HCT116 (cell line): Measurements from ENCODE around the gene PRR4. TPM values are rescaled to one million over a fixed set of nuclear protein-coding genes. Genes with fewer than 3 reads are reported as not detected.

Source experiments
- ATAC-seq: fragments of 200-7000 bp; cut with Tn5 transposase; 2 replicates; pipeline ENCODE4 v1.9.1; 2020; ENCODE audit warnings: mild to moderate bottlenecking, moderate library complexity
- BruUV-seq: library from RNA; stranded (reverse); fragments of 400-500 nt; replicated peaks from 2 replicates; lab custom pipeline; 2021; lab: Mats Ljungman, UMichigan
- CTCF ChIA-PET: fragments of 300-600 bp; sonication (Branson Sonifier 250); formaldehyde crosslinking; loops from one replicate; lab custom pipeline; 2021; ENCODE audit warnings: antibody characterized with exemption; lab: Charles Lee
- POLR2A ChIA-PET: fragments of 300-600, 350-600 bp; sonication (Branson Sonifier 250); formaldehyde crosslinking; loops from one replicate; lab custom pipeline; 2021; ENCODE audit warnings: antibody characterized with exemption; lab: Charles Lee
- RAD21 ChIA-PET, 2 experiments: fragments of 300-600 bp; sonication (Branson Sonifier 250); formaldehyde crosslinking; loops; one replicate each; lab custom pipeline; 2023; ENCODE audit warnings: low total read pairs in 2 of 2; ENCODE audit not compliant: uncharacterized antibody in 2 of 2, unreplicated experiment in 2 of 2, low non-redundant PET in 1 of 2; lab: Charles Lee
- DNase-seq: peaks from one replicate; pipeline ENCODE4 v3.0.0-alpha.2; 2010; ENCODE audit warnings: low read depth, low spot score
- H2AFZ ChIP-seq: fragments of 200-600 bp; shearing (Covaris generic), sonication (generic); 2 replicates; pipeline ENCODE4 v1.6.1; 2017; ENCODE audit warnings: low read depth, mixed run types, mixed read lengths, antibody characterized with exemption, low read length; ENCODE audit not compliant: poor library complexity, severe bottlenecking
- H3K27ac ChIP-seq: 2 replicates; pipeline ENCODE4 v1.5.1; 2012; ENCODE audit warnings: low read depth, low read length
- H3K27me3 ChIP-seq: fragments of 200-600 bp; sonication (generic); 2 replicates; pipeline ENCODE4 v1.6.1; 2016; ENCODE audit warnings: mixed run types, low read length, mixed read lengths; ENCODE audit not compliant: insufficient read depth
- H3K36me3 ChIP-seq, 2 experiments: fragments of 200-500 bp in 1 of 2; fragments of 200-600 bp in 1 of 2; sonication (Bioruptor generic) in 1 of 2; sonication (generic) in 1 of 2; 2 replicates each; pipeline versions ENCODE4 v1.5.1 to v1.6.1; 2014 to 2016; ENCODE audit warnings: low read length in 2 of 2, inconsistent platforms in 1 of 2, mixed read lengths in 1 of 2, mixed run types in 1 of 2; ENCODE audit not compliant: insufficient read depth in 2 of 2, control insufficient read depth in 1 of 2
- H3K4me1 ChIP-seq, 2 experiments: fragments of 200-600 bp in 1 of 2; sonication (generic) in 1 of 2; 2 replicates each; pipeline versions ENCODE4 v1.5.1 to v1.6.1; 2012 to 2017; ENCODE audit warnings: low read length in 2 of 2, inconsistent platforms in 1 of 2, mild to moderate bottlenecking in 1 of 2, mixed read lengths in 1 of 2, mixed run types in 1 of 2, moderate library complexity in 1 of 2; ENCODE audit not compliant: insufficient read depth in 2 of 2, control insufficient read depth in 1 of 2
- H3K4me2 ChIP-seq: fragments of 200-600 bp; sonication (generic); 2 replicates; pipeline ENCODE4 v1.6.1; 2017; ENCODE audit warnings: mixed run types, low read length, mixed read lengths
- H3K4me3 ChIP-seq, 2 experiments: fragments of 200-600 bp in 1 of 2; sonication (generic) in 1 of 2; replicated peaks in 1 of 2; 2 replicates each; pipeline ENCODE4 v1.5.1; 2011 to 2016; ENCODE audit warnings: low read length in 2 of 2, control low read depth in 1 of 2, low read depth in 1 of 2, mild to moderate bottlenecking in 1 of 2, mixed read lengths in 1 of 2, mixed run types in 1 of 2
- H3K79me2 ChIP-seq: fragments of 200-600 bp; sonication (generic); 2 replicates; pipeline ENCODE4 v1.6.1; 2017; ENCODE audit warnings: mild to moderate bottlenecking, mixed run types, low read length, moderate library complexity, mixed read lengths; ENCODE audit not compliant: insufficient read depth
- H3K9ac ChIP-seq: fragments of 200-600 bp; sonication (generic); 2 replicates; pipeline ENCODE4 v1.6.1; 2016; ENCODE audit warnings: low read length, mixed read lengths
- H3K9me2 ChIP-seq: fragments of 200-600 bp; sonication (generic), shearing (Covaris generic); 2 replicates; pipeline ENCODE4 v1.6.1; 2017; ENCODE audit warnings: mixed run types, mild to moderate bottlenecking, moderate library complexity; ENCODE audit not compliant: insufficient read depth
- H3K9me3 ChIP-seq, 2 experiments: fragments of 200-500 bp in 1 of 2; fragments of 200-600 bp in 1 of 2; sonication (Bioruptor generic) in 1 of 2; sonication (generic) in 1 of 2; 2 replicates each; pipeline ENCODE4 v1.6.1; 2014 to 2017; ENCODE audit warnings: low read length in 2 of 2, mixed read lengths in 2 of 2, inconsistent platforms in 1 of 2, low read depth in 1 of 2, mild to moderate bottlenecking in 1 of 2, mixed run types in 1 of 2, moderate library complexity in 1 of 2; ENCODE audit not compliant: control insufficient read depth in 1 of 2, insufficient read depth in 1 of 2
- H4K20me1 ChIP-seq: fragments of 200-600 bp; sonication (generic), shearing (Covaris generic); 2 replicates; pipeline ENCODE4 v1.6.1; 2017; ENCODE audit warnings: mixed run types, mild to moderate bottlenecking, moderate library complexity; ENCODE audit not compliant: insufficient read depth
- CBX3 ChIP-seq: IDR thresholded peaks from 2 replicates; pipeline ENCODE4 v1.6.1; 2012; ENCODE audit warnings: low read depth
- EGR1 ChIP-seq: IDR thresholded peaks from 2 replicates; pipeline ENCODE4 v1.6.1; 2012; ENCODE audit warnings: low read depth
- EZH2 ChIP-seq: fragments of 200-600 bp; sonication (generic); IDR thresholded peaks from 2 replicates; pipeline ENCODE4 v1.6.1; 2017; ENCODE audit warnings: antibody characterized with exemption, mixed run types
- EZH2phosphoT487 ChIP-seq: fragments of 200-600 bp; IDR thresholded peaks from 2 replicates; pipeline ENCODE4 v1.6.1; 2018; ENCODE audit warnings: antibody characterized with exemption, borderline replicate concordance
- FOSL1 ChIP-seq: IDR thresholded peaks from 2 replicates; pipeline ENCODE4 v1.6.1; 2012; ENCODE audit warnings: low read depth
- JUND ChIP-seq: IDR thresholded peaks from 2 replicates; pipeline ENCODE4 v1.6.1; 2012
- MAX ChIP-seq: IDR thresholded peaks from 2 replicates; pipeline ENCODE4 v1.6.1; 2012
- POLR2AphosphoS5 ChIP-seq: IDR thresholded peaks from 2 replicates; pipeline ENCODE4 v1.6.1; 2011; ENCODE audit warnings: mild to moderate bottlenecking, low read depth, low read length, moderate library complexity
- RAD21 ChIP-seq: IDR thresholded peaks from 2 replicates; pipeline ENCODE4 v1.6.1; 2012; ENCODE audit warnings: low read depth, mild to moderate bottlenecking
- SIN3A ChIP-seq: IDR thresholded peaks from 2 replicates; pipeline ENCODE4 v1.6.1; 2012; ENCODE audit warnings: low read depth
- SRF ChIP-seq: IDR thresholded peaks from 2 replicates; pipeline ENCODE4 v1.6.1; 2012; ENCODE audit warnings: low read depth
- TCF7L2 ChIP-seq: IDR thresholded peaks from 2 replicates; pipeline ENCODE4 v1.7.0; 2011; ENCODE audit warnings: borderline replicate concordance, inconsistent platforms; ENCODE audit not compliant: insufficient read depth, insufficient read length; ENCODE audit errors: extremely low read depth
- YY1 ChIP-seq: IDR thresholded peaks from 2 replicates; pipeline ENCODE4 v1.6.1; 2011; ENCODE audit warnings: low read length, low read depth, moderate library complexity, mild to moderate bottlenecking; ENCODE audit not compliant: insufficient replicate concordance; ENCODE audit errors: extremely low read depth
- ZBTB33 ChIP-seq: IDR thresholded peaks from 2 replicates; pipeline ENCODE4 v1.6.1; 2011; ENCODE audit warnings: mild to moderate bottlenecking, low read length, moderate library complexity; ENCODE audit not compliant: insufficient replicate concordance; ENCODE audit errors: extremely low read depth
- ZFX ChIP-seq: fragments of 450-650 bp; IDR thresholded peaks from 2 replicates; pipeline ENCODE4 v1.6.1; 2017
- intact Hi-C: fragments of 100-400 bp; cut with micrococcal nuclease; formaldehyde crosslinking; loops from 2 replicates; pipeline ENCODE4 v1.10.0; 2022
- total RNA-seq: library from RNA; stranded (reverse); gene quantifications from one replicate; pipeline ENCODE4 v1.2.1, GENCODE V29; 2021; ENCODE audit not compliant: unreplicated experiment

PRR4 gene
- total RNA-seq, 1 experiment from 2014 or later: 2.2 TPM

- Histone ChIP-seq H3K4me1 (peaks cover 0 to 9% of the 10 kb centered on the region in 2 experiments; a peak in 1 of 4 replicates), H3K27ac (no peak overlapping the region), H3K9ac (no peak overlapping the region), H3K9me2 (no peaks in the 10 kb centered on the region), H2AFZ (no peak overlapping the region), H3K36me3 (no peaks in the 10 kb centered on the region), H4K20me1 (no peaks in the 10 kb centered on the region), H3K27me3 (no peaks in the 10 kb centered on the region), H3K79me2 (no peaks in the 10 kb centered on the region), H3K9me3 (no peaks in the 10 kb centered on the region), H3K4me3 (no peak overlapping the region), H3K4me2 (no peak overlapping the region)
- no peak for TF ChIP-seq ZBTB33
- TF ChIP-seq FOSL1: no peak
- no peak for TF ChIP-seq POLR2AphosphoS5
- no peak for TF ChIP-seq JUND
- TF ChIP-seq SRF: no peak
- no peak for TF ChIP-seq CBX3
- TF ChIP-seq EZH2phosphoT487: no peak
- no peak for TF ChIP-seq EGR1
- TF ChIP-seq YY1: no peak
- TF ChIP-seq RAD21: no peak
- TF ChIP-seq EZH2: no peak
- no peak for TF ChIP-seq ZFX
- TF ChIP-seq TCF7L2: no peak
- TF ChIP-seq SIN3A: no peak
- no peak for TF ChIP-seq MAX
- BruUV-seq: no TSS peak
- ChIA-PET RAD21 (no interaction called here), CTCF (no interaction called here), POLR2A (no interaction called here)
- DNase-seq (no peak), ATAC-seq (no peak)
- intact Hi-C loops: no loop called here
Measured at GRCh38 chr12:10847744-10848143, 1.5 kb downstream of the PRR4 start.
